Activated CD8-positive, alpha-beta memory T cell treated with anti-CD3 and anti-CD28 coated beads for 36 hours (primary cell): ENCODE results near the gene RAPGEF6. TPM values are rescaled to one million over a fixed set of nuclear protein-coding genes. Genes with fewer than 3 reads are reported as not detected.

ENCODE experiments used
- CTCF ChIA-PET: fragments of 350-600 bp; sonication (Branson Sonifier 250); formaldehyde crosslinking; loops from one replicate; lab custom pipeline; 2021; ENCODE audit warnings: antibody characterized with exemption; lab: Charles Lee
- POLR2A ChIA-PET: fragments of 350-600 bp; sonication (Branson Sonifier 250); formaldehyde crosslinking; loops from one replicate; lab custom pipeline; 2021; ENCODE audit warnings: antibody characterized with exemption; lab: Charles Lee
- total RNA-seq, 2 experiments: library from RNA; stranded (reverse); gene quantifications; one replicate each; pipeline ENCODE4 v1.2.3, GENCODE V29; 2021

The RAPGEF6 gene
- total RNA-seq, 2 experiments from 2014 or later, result 23.2 to 24.4 TPM

GRCh38 chr5:131466171-131466766 lies 168.8 kb downstream of the RAPGEF6 start:
- ChIA-PET CTCF (no interaction called here), POLR2A (no interaction called here)

- ChIA-PET POLR2A (no interaction called here), CTCF (interaction anchor here (0.6 to 1.4 kb wide), 2 partner anchors 11 to 325 kb away, joined by 3 to 5 read pairs; no protein-coding TSS in a partner anchor)
Measured at GRCh38 chr5:131463656-131464055, 171.4 kb downstream of the RAPGEF6 start.

- CTCF ChIA-PET, result interaction anchor here (1.4 kb wide), 1 partner anchor 9 kb away, joined by 3 read pairs; no protein-coding TSS in a partner anchor
- POLR2A ChIA-PET, result no interaction called here
Measured at GRCh38 chr5:131462454-131462853, 172.6 kb downstream of the RAPGEF6 start.

- CTCF ChIA-PET, result no interaction called here
Measured at GRCh38 chr5:131461742-131462141, 173.3 kb downstream of the RAPGEF6 start.

GRCh38 chr5:131460867-131461572 lies 174.0 kb downstream of the RAPGEF6 start:
- ChIA-PET CTCF (no interaction called here), POLR2A (no interaction called here)

More at GRCh38 chr5:131461742-131462141, 173.3 kb downstream of the RAPGEF6 start:
- POLR2A ChIA-PET, result no interaction called here

GRCh38 chr5:131460133-131460532 lies 174.9 kb downstream of the RAPGEF6 start:
- ChIA-PET POLR2A (no interaction called here), CTCF (no interaction called here)

- POLR2A ChIA-PET, result no interaction called here
- CTCF ChIA-PET, result no interaction called here
Measured at GRCh38 chr5:131459216-131459615, 175.8 kb downstream of the RAPGEF6 start.

- POLR2A ChIA-PET, result no interaction called here
- CTCF ChIA-PET, result no interaction called here
Measured at GRCh38 chr5:131457193-131457592, 177.8 kb downstream of the RAPGEF6 start.

GRCh38 chr5:131450941-131451340 lies 184.1 kb downstream of the RAPGEF6 start:
- CTCF ChIA-PET, result no interaction called here

GRCh38 chr5:131441184-131441583 lies 193.8 kb downstream of the RAPGEF6 start:
- ChIA-PET CTCF (no interaction called here), POLR2A (no interaction called here)

More at GRCh38 chr5:131450941-131451340, 184.1 kb downstream of the RAPGEF6 start:
- POLR2A ChIA-PET, result no interaction called here

- CTCF ChIA-PET, result no interaction called here
Measured at GRCh38 chr5:131436081-131436480, 198.9 kb downstream of the RAPGEF6 start.

GRCh38 chr5:131433109-131433508 lies 201.9 kb downstream of the RAPGEF6 start:
- ChIA-PET POLR2A (no interaction called here), CTCF (no interaction called here)

More at GRCh38 chr5:131436081-131436480, 198.9 kb downstream of the RAPGEF6 start:
- POLR2A ChIA-PET, result no interaction called here

GRCh38 chr5:131431794-131432193 lies 203.2 kb downstream of the RAPGEF6 start:
- CTCF ChIA-PET, result no interaction called here
- POLR2A ChIA-PET, result no interaction called here

GRCh38 chr5:131430794-131431193 lies 204.2 kb downstream of the RAPGEF6 start:
- CTCF ChIA-PET, result no interaction called here
- POLR2A ChIA-PET, result no interaction called here

GRCh38 chr5:131426011-131426410 lies 209.0 kb downstream of the RAPGEF6 start:
- CTCF ChIA-PET, result interaction anchor here (0.7 kb wide), 1 partner anchor 200 kb away, joined by 4 read pairs; no protein-coding TSS in a partner anchor
- POLR2A ChIA-PET, result no interaction called here

GRCh38 chr5:131423056-131423455 lies 212.0 kb downstream of the RAPGEF6 start:
- POLR2A ChIA-PET, result interaction anchor here (0.6 kb wide), 1 partner anchor 21 kb away, joined by 4 read pairs; no protein-coding TSS in a partner anchor
- CTCF ChIA-PET, result interaction anchor here (0.5 to 1.2 kb wide), 10 partner anchors 12 to 642 kb away, joined by 3 to 6 read pairs (median 3); no protein-coding TSS in a partner anchor

- CTCF ChIA-PET, result interaction anchor here (0.6 kb wide), 2 partner anchors 27 to 81 kb away, joined by 3 to 4 read pairs; no protein-coding TSS in a partner anchor
Measured at GRCh38 chr5:131419877-131420276, 215.2 kb downstream of the RAPGEF6 start.

GRCh38 chr5:131418846-131419245 lies 216.2 kb downstream of the RAPGEF6 start:
- POLR2A ChIA-PET, result no interaction called here
- CTCF ChIA-PET, result interaction anchor here (0.6 kb wide), 1 partner anchor 306 kb away, joined by 3 read pairs; no protein-coding TSS in a partner anchor

More at GRCh38 chr5:131419877-131420276, 215.2 kb downstream of the RAPGEF6 start:
- POLR2A ChIA-PET, result no interaction called here

- ChIA-PET CTCF (no interaction called here), POLR2A (no interaction called here)
Measured at GRCh38 chr5:131417240-131417869, 217.7 kb downstream of the RAPGEF6 start.

- ChIA-PET POLR2A (no interaction called here), CTCF (interaction anchor here (0.6 to 1.7 kb wide), 2 partner anchors 18 to 304 kb away, joined by 3 to 5 read pairs; no protein-coding TSS in a partner anchor)
Measured at GRCh38 chr5:131416729-131417128, 218.3 kb downstream of the RAPGEF6 start.
